Prostate gland (tissue), 2 donors: ENCODE measurements around the gene PBXIP1.

Source experiments
- POLR2A ChIP-seq: fragments of 450-650 bp; IDR thresholded peaks from one replicate; pipeline ENCODE4 v1.6.1; 2016; ENCODE audit warnings: antibody characterized with exemption, mild to moderate bottlenecking
- TF ChIP-seq, protein P1 (sequence below), 4 experiments: fragments of 200-600 bp in 2 of 4; fragments of 450-650 bp in 2 of 4; sonication (generic) in 2 of 4; IDR thresholded peaks; 1 replicate in 3 of 4; 2 replicates in 1 of 4; pipeline ENCODE4 v1.5.1; 2016 to 2019; ENCODE audit warnings: antibody characterized with exemption in 4 of 4, mild to moderate bottlenecking in 2 of 4, moderate library complexity in 2 of 4

DNA sequence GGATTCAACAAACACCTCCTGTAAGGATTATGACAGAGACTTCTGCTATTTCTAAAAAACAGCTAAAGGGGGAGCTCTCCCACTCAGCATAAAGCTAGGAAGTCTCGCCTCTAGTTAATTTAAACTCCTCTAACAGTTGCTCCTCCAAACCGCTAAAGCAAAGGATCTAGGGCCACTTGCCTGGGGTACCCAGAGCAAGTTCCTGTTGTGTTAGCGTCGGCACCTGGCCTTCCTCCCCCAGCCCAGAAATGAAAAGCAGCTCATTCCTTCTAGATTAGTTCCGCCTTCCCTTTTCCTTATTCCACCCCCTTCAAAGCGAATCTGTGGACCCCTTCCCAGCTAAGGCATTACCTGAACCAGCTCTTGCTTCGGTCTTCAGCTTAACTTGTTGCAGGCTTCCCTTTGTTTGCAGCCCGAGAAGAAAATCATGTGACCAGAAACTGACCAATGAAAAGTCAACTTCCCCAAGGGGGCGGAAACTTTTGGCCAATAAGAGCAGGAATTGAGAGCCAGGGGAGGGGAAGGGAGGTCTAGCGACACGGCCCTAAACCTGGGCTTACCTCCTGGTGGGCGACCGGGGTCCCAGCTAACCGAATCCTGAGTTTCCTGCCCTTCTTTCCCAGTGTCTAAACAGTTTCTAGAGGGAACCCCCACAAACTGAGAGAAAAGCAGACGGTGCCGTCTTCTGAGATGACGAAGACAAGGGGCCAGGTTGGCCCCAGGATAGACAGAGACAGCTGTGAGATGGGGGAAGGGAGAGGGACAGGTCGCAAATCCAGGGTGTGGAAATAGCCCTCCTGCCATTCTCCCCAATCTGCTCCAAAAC lies at the start of gene PBXIP1:
- TF ChIP-seq, protein P1, sequence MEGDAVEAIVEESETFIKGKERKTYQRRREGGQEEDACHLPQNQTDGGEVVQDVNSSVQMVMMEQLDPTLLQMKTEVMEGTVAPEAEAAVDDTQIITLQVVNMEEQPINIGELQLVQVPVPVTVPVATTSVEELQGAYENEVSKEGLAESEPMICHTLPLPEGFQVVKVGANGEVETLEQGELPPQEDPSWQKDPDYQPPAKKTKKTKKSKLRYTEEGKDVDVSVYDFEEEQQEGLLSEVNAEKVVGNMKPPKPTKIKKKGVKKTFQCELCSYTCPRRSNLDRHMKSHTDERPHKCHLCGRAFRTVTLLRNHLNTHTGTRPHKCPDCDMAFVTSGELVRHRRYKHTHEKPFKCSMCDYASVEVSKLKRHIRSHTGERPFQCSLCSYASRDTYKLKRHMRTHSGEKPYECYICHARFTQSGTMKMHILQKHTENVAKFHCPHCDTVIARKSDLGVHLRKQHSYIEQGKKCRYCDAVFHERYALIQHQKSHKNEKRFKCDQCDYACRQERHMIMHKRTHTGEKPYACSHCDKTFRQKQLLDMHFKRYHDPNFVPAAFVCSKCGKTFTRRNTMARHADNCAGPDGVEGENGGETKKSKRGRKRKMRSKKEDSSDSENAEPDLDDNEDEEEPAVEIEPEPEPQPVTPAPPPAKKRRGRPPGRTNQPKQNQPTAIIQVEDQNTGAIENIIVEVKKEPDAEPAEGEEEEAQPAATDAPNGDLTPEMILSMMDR (IDR thresholded peaks at IDR 0.05) = peak in 1 of 4 experiments; percentile 33
- peak; percentile 66 for TF ChIP-seq POLR2A
